Keratinocyte (primary cell): ENCODE data around the gene ATP5F1E. TPM values are rescaled to one million over a fixed set of nuclear protein-coding genes. Genes with fewer than 3 reads are reported as not detected.

Experiments
- DNase-seq: peaks from one replicate; pipeline ENCODE4 v3.0.0-alpha.2; 2011; ENCODE audit warnings: low read depth, missing footprints, low spot score
- FAIRE-seq: peaks from 2 replicates; lab custom pipeline; 2011; peaks lifted over from hg19 to GRCh38; lab: Jason Lieb, UNC
- H2AFZ ChIP-seq: 2 replicates; pipeline ENCODE4 v1.6.0; 2012; ENCODE audit warnings: low read length, control low read depth, inconsistent platforms; ENCODE audit not compliant: control insufficient read depth
- H3K27ac ChIP-seq: 2 replicates; pipeline ENCODE4 v1.5.1; 2011; ENCODE audit warnings: low read length; ENCODE audit not compliant: control insufficient read depth, insufficient read depth
- H3K27me3 ChIP-seq: 3 replicates; pipeline ENCODE4 v1.6.0; 2011; ENCODE audit warnings: low read length; ENCODE audit not compliant: control insufficient read depth, insufficient read depth; ENCODE audit errors: extremely low read depth
- H3K36me3 ChIP-seq, 2 experiments: 2 replicates in 1 of 2; 3 replicates in 1 of 2; pipeline ENCODE4 v1.5.1; 2011; ENCODE audit warnings: low read length in 2 of 2, mild to moderate bottlenecking in 1 of 2; ENCODE audit not compliant: control insufficient read depth in 2 of 2, insufficient read depth in 2 of 2; ENCODE audit errors: extremely low read depth in 1 of 2
- H3K4me1 ChIP-seq: 3 replicates; pipeline ENCODE4 v1.5.1; 2011; ENCODE audit warnings: low read length; ENCODE audit not compliant: control insufficient read depth, insufficient read depth; ENCODE audit errors: extremely low read depth
- H3K4me2 ChIP-seq: 3 replicates; pipeline ENCODE4 v1.6.0; 2011; ENCODE audit warnings: low read depth, low read length; ENCODE audit not compliant: control insufficient read depth, insufficient read depth; ENCODE audit errors: extremely low read depth
- H3K4me3 ChIP-seq, 3 experiments: fragments of 200-600 bp in 1 of 3; sonication (generic) in 1 of 3; 2 replicates in 2 of 3; 3 replicates in 1 of 3; pipeline ENCODE4 v1.5.1; 2011 to 2016; ENCODE audit warnings: low read length in 3 of 3, mild to moderate bottlenecking in 3 of 3, control low read depth in 2 of 3, inconsistent platforms in 1 of 3, low read depth in 1 of 3, mixed read lengths in 1 of 3, mixed run types in 1 of 3, moderate library complexity in 1 of 3; ENCODE audit not compliant: control insufficient read depth in 2 of 3, insufficient read depth in 2 of 3; ENCODE audit errors: extremely low read depth in 1 of 3
- H3K79me2 ChIP-seq: 2 replicates; pipeline ENCODE4 v1.6.0; 2012; ENCODE audit warnings: low read length; ENCODE audit not compliant: control insufficient read depth, insufficient read depth
- H3K9ac ChIP-seq: 3 replicates; pipeline ENCODE4 v1.6.0; 2011; ENCODE audit warnings: low read length; ENCODE audit not compliant: control insufficient read depth, insufficient read depth; ENCODE audit errors: extremely low read depth
- H3K9me1 ChIP-seq: 3 replicates; pipeline ENCODE4 v1.6.0; 2011; ENCODE audit warnings: low read length; ENCODE audit not compliant: control insufficient read depth, insufficient read depth; ENCODE audit errors: extremely low read depth
- H3K9me3 ChIP-seq: 2 replicates; pipeline ENCODE4 v1.5.1; 2012; ENCODE audit warnings: low read depth, low read length; ENCODE audit not compliant: control insufficient read depth
- H4K20me1 ChIP-seq: 3 replicates; pipeline ENCODE4 v1.6.0; 2011; ENCODE audit warnings: low read length; ENCODE audit not compliant: control insufficient read depth, insufficient read depth; ENCODE audit errors: extremely low read depth
- EZH2 ChIP-seq: IDR thresholded peaks from one replicate; pipeline ENCODE4 v1.6.1; 2012; ENCODE audit warnings: inconsistent platforms, mild to moderate bottlenecking, low read length, moderate library complexity
- dilution Hi-C: fragments of 300-500 bp; cut with MboI; formaldehyde crosslinking; loops from one replicate; pipeline ENCODE4 v1.7.0; 2020; ENCODE audit warnings: low sequenced_read_pairs; ENCODE audit not compliant: extremely low pct_ligation_motif_present
- polyA plus RNA-seq, 5 experiments: library from polyadenylated mRNA; depleted of rRNA in 3 of 5; stranded (reverse) in 3 of 5; stranded (forward) in 1 of 5; unstranded in 1 of 5; fragments of >200 nt; gene quantifications; 1 replicate in 1 of 5; 2 replicates in 3 of 5; 3 replicates in 1 of 5; pipeline versions ENCODE4 v1.2.1 to v1.2.3, GENCODE V29; 2011 to 2012; ENCODE audit warnings: missing spikeins in 2 of 5, low read depth in 1 of 5, low replicate concordance in 1 of 5
- TF ChIP-seq, protein P1 (sequence below), 3 experiments: IDR thresholded peaks in 1 of 3; conservative IDR thresholded peaks in 1 of 3; optimal IDR thresholded peaks in 1 of 3; 2 replicates in 2 of 3; 3 replicates in 1 of 3; pipeline versions ENCODE3 to v1.5.1; 2011; ENCODE audit warnings: low read length in 3 of 3, mild to moderate bottlenecking in 3 of 3, moderate library complexity in 2 of 3, control low read depth in 1 of 3, inconsistent platforms in 1 of 3; ENCODE audit not compliant: insufficient read depth in 2 of 3; ENCODE audit errors: extremely low read depth in 1 of 3

The ATP5F1E gene
- polyA plus RNA-seq, 1 donor (not counting 4 experiments of a cell fraction or from before 2014, with no cell fraction given): 99.7 TPM

DNA sequence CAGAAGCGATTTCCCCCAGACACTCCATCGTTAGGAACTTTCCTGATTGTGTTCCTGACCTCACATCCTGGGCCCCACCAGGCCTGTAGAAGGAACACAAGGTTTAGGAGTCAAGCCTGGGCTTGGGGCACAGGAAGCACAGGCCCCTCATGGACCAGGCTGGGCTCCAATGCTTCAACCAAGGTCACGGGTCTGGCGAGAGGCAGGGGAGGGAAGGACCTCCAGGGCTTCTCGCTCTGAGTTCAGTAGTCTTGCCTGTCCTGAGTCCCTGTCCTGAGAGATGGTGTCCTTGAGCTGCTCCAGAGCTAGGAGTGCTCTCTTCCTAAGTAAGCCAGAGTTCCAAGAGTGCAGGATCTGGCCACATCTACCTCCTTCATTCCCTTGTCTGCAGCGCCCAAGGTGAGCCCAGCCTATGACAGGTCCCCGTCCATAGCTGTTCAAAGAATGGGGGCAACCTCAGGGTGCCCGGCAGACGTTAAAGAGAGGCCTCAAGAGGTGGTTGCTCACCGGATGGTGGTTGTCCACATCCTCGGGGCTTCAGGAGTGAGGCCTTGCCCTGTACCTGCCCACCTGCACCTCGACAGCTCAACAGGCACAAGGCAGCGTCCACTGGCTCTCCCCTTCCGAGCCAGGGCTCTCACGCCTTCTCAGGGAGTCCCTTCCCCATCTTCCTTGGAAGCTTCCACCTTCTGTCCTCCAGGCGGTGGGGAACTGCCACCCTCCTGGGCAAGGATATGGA lies 14.5 kb downstream of the ATP5F1E start:
- dilution Hi-C loops: no loop called here
- no peaks in the 10 kb centered on the region for H3K79me2 ChIP-seq
- FAIRE-seq: no peak

DNA sequence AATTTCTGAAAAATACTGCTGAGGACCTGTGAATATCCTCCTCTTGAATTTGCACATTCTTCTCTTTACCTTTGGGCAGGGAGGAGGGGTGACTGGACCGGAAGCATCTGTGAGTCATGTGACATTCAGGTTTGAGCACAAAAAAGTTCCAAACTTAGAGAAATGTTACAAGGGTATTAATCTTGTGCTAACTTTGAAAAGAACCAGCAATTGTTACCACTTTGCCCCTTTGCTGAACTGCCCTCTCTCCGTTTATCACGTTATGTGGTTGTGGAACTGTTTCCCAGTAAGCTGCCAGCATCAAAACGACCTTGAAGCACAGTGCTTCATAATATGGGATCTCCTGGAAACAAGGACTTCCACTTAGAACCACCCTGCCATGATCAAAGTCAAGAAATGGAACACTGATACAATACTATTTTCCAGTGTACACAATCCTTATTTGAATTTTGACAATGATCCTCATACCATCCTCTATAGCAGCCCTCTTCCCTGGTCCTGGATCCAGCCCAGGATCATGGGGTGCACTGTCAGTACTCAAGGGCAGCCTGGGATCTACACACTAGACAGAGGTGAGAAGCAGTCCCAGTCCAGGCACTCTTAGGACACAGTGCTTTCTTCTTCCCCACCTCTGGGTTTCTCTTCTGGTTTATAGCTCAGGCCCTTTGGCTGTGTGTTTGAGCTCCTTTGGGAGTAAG lies 15.2 kb downstream of the ATP5F1E start:
- Histone ChIP-seq H3K27me3 (no peaks in the 10 kb centered on the region), H3K9me3 (no peaks in the 10 kb centered on the region), H4K20me1 (no peaks in the 10 kb centered on the region), H3K4me3 (no peak overlapping the region), H3K79me2 (no peaks in the 10 kb centered on the region), H2AFZ (no peak overlapping the region), H3K4me2 (peak overlapping the region; percentile 7), H3K36me3 (no peaks in the 10 kb centered on the region), H3K27ac (no peak overlapping the region), H3K9me1 (no peaks in the 10 kb centered on the region), H3K4me1 (peaks cover 26% of the 10 kb centered on the region), H3K9ac (no peak overlapping the region)
- dilution Hi-C loops: no loop called here
- DNase-seq: no peak
- TF ChIP-seq, protein P1, sequence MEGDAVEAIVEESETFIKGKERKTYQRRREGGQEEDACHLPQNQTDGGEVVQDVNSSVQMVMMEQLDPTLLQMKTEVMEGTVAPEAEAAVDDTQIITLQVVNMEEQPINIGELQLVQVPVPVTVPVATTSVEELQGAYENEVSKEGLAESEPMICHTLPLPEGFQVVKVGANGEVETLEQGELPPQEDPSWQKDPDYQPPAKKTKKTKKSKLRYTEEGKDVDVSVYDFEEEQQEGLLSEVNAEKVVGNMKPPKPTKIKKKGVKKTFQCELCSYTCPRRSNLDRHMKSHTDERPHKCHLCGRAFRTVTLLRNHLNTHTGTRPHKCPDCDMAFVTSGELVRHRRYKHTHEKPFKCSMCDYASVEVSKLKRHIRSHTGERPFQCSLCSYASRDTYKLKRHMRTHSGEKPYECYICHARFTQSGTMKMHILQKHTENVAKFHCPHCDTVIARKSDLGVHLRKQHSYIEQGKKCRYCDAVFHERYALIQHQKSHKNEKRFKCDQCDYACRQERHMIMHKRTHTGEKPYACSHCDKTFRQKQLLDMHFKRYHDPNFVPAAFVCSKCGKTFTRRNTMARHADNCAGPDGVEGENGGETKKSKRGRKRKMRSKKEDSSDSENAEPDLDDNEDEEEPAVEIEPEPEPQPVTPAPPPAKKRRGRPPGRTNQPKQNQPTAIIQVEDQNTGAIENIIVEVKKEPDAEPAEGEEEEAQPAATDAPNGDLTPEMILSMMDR (optimal IDR thresholded peaks at IDR 0.05 in 1 of 3, IDR thresholded peaks at IDR 0.05 in 1 of 3, conservative IDR thresholded peaks at IDR 0.05 in 1 of 3; ENCODE audit: extremely low read depth in 1 of 3, insufficient read depth in 2 of 3, low read length in 3 of 3): no peak
- TF ChIP-seq EZH2: no peak
- FAIRE-seq: no peak

More for the DNA sequence above, 14.5 kb downstream of the ATP5F1E start:
- Histone ChIP-seq H3K9ac (no peak overlapping the region), H3K27ac (no peak overlapping the region), H3K27me3 (no peaks in the 10 kb centered on the region), H3K36me3 (peaks cover 2% of the 10 kb centered on the region in 2 experiments), H3K4me1 (peaks cover 26% of the 10 kb centered on the region), H3K4me3 (no peak overlapping the region), H3K9me3 (no peaks in the 10 kb centered on the region), H3K4me2 (no peak overlapping the region), H2AFZ (no peak overlapping the region), H4K20me1 (no peaks in the 10 kb centered on the region), H3K9me1 (no peaks in the 10 kb centered on the region)
- DNase-seq: no peak
- TF ChIP-seq EZH2: no peak
- TF ChIP-seq, protein P1 (optimal IDR thresholded peaks at IDR 0.05 in 1 of 3, IDR thresholded peaks at IDR 0.05 in 1 of 3, conservative IDR thresholded peaks at IDR 0.05 in 1 of 3; ENCODE audit: extremely low read depth in 1 of 3, insufficient read depth in 2 of 3, low read length in 3 of 3): no peak
